SK-N-SH treated with all-trans-retinoic acid at 6 μM for 48 hours (cell line): ENCODE data around the gene ALPP.

Experiments used
- ATAC-seq: fragments of 200-7000 bp; cut with Tn5 transposase; 3 replicates; pipeline ENCODE4 v1.9.1; 2020; ENCODE audit warnings: mild to moderate bottlenecking, moderate library complexity
- ARNTL ChIP-seq: fragments of 450-650 bp; formaldehyde crosslinking; IDR thresholded peaks from 2 replicates; pipeline ENCODE4 v1.5.0; 2020; ENCODE audit warnings: low read depth, mild to moderate bottlenecking, moderate library complexity, borderline replicate concordance
- BACH2 ChIP-seq: fragments of 250-450 bp; sonication (Bioruptor Pico); IDR thresholded peaks from 2 replicates; pipeline ENCODE4 v1.9.0; 2021; ENCODE audit warnings: mild to moderate bottlenecking, borderline replicate concordance
- CSDC2 ChIP-seq: fragments of 250-450 bp; sonication (Bioruptor Pico); IDR thresholded peaks from 2 replicates; pipeline ENCODE4 v1.5.0; 2020; ENCODE audit warnings: mild to moderate bottlenecking, moderate library complexity
- ESRRG ChIP-seq: fragments of 250-450 bp; sonication (Bioruptor Pico); IDR thresholded peaks from 2 replicates; pipeline ENCODE4 v1.6.1; 2021; ENCODE audit warnings: mild to moderate bottlenecking
- GLIS3 ChIP-seq: fragments of 250-450 bp; sonication (Bioruptor Pico); IDR thresholded peaks from 2 replicates; pipeline ENCODE4 v1.5.0; 2020; ENCODE audit warnings: mild to moderate bottlenecking, moderate library complexity
- ISL1 ChIP-seq: fragments of 250-450 bp; sonication (Bioruptor Pico); IDR thresholded peaks from 2 replicates; pipeline ENCODE4 v2.1.2; 2022; ENCODE audit warnings: mild to moderate bottlenecking, moderate library complexity
- OSR1 ChIP-seq: fragments of 250-450 bp; sonication (Bioruptor Pico); IDR thresholded peaks from 2 replicates; pipeline ENCODE4 v1.8.0; 2022; ENCODE audit warnings: moderate library complexity, mild to moderate bottlenecking, inconsistent platforms
- PPARA ChIP-seq: fragments of 250-450 bp; sonication (Bioruptor Pico); IDR thresholded peaks from 2 replicates; pipeline ENCODE4 v1.5.0; 2020; ENCODE audit warnings: mild to moderate bottlenecking, borderline replicate concordance
- SNAI2 ChIP-seq: fragments of 250-450 bp; sonication (Bioruptor Pico); IDR thresholded peaks from 2 replicates; pipeline ENCODE4 v1.5.0; 2020; ENCODE audit warnings: mild to moderate bottlenecking, moderate library complexity
- TCF4 ChIP-seq: fragments of 250-450 bp; sonication (Bioruptor Pico); IDR thresholded peaks from 2 replicates; pipeline ENCODE4 v1.8.0; 2021; ENCODE audit warnings: mild to moderate bottlenecking, moderate library complexity, borderline replicate concordance
- TOX ChIP-seq: fragments of 250-450 bp; sonication (Bioruptor Pico); IDR thresholded peaks from 2 replicates; pipeline ENCODE4 v1.8.0; 2021; ENCODE audit warnings: mild to moderate bottlenecking, moderate library complexity, borderline replicate concordance
- ZC3H10 ChIP-seq: fragments of 250-450 bp; sonication (Bioruptor Pico); IDR thresholded peaks from 2 replicates; pipeline ENCODE4 v1.5.1; 2021; ENCODE audit warnings: mild to moderate bottlenecking, moderate library complexity
- ZFP3 ChIP-seq: fragments of 250-450 bp; sonication (Bioruptor Pico); IDR thresholded peaks from 2 replicates; pipeline ENCODE4 v1.5.0; 2020; ENCODE audit warnings: mild to moderate bottlenecking, moderate library complexity
- ZNF565 ChIP-seq: fragments of 450-650 bp; formaldehyde crosslinking; conservative IDR thresholded peaks from 2 replicates; pipeline ENCODE4 v1.5.0; 2020; ENCODE audit warnings: low read depth, mild to moderate bottlenecking, moderate library complexity
- ZNF70 ChIP-seq: fragments of 450-650 bp; formaldehyde crosslinking; IDR thresholded peaks from 2 replicates; pipeline ENCODE4 v1.5.0; 2020; ENCODE audit warnings: mild to moderate bottlenecking, moderate library complexity
- ZNF8 ChIP-seq: fragments of 450-650 bp; formaldehyde crosslinking; IDR thresholded peaks from 2 replicates; pipeline ENCODE4 v1.5.0; 2020; ENCODE audit warnings: mild to moderate bottlenecking, moderate library complexity
- TF ChIP-seq, protein P1 (sequence below): fragments of 250-450 bp; sonication (Bioruptor Pico); IDR thresholded peaks from 2 replicates; pipeline ENCODE4 v1.5.1; 2020; ENCODE audit warnings: low read depth, mild to moderate bottlenecking, moderate library complexity
- TF ChIP-seq, protein P2 (sequence below): fragments of 250-450 bp; sonication (Bioruptor Pico); IDR thresholded peaks from 2 replicates; pipeline ENCODE4 v1.5.1; 2021; ENCODE audit warnings: mild to moderate bottlenecking, moderate library complexity
- TF ChIP-seq, protein P3 (sequence below): fragments of 250-450 bp; sonication (Bioruptor Pico); IDR thresholded peaks from 2 replicates; pipeline ENCODE4 v1.8.0; 2021; ENCODE audit warnings: low read depth, mild to moderate bottlenecking, moderate library complexity, borderline replicate concordance
- TF ChIP-seq, protein P4 (sequence below): fragments of 250-450 bp; sonication (Bioruptor Pico); IDR thresholded peaks from 2 replicates; pipeline ENCODE4 v1.5.0; 2020; ENCODE audit warnings: mild to moderate bottlenecking, moderate library complexity

Gene ALPP

DNA sequence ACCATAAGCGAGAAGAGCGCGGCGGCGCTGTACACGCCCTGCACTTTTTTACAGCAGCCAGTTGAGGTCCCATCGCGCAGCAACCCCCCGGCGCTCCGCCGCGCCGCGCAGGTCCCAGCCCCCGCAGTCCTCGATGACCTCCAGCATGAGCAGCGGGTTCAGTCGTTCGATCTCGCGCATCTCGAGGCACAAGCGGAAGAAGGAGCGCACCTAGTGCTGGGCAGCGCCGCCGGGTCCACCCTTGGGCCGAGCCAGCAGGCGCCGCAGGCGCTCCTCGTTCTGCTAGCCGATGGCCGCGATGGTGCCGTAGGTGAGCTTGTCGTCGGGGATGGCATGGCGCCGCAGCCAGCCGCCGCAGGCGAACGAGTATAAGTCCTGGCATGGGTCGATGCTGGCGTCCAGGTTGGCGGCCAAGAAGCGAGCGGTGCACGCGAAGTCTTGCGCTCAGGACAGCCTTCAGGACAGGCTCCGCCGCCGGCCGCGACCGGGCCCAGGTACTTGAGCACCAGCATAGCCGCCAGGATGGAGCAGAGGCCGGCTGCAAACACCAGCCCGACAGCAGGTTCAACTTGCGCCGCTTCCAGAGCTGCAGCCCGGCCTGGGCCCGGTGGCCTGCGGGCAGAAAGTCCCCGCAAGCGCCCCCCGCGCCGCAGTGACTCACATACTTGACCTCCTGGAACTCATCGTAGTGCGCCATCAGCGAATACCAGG lies 8.3 kb downstream of the ALPP start (continued):
- no peak for TF ChIP-seq BACH2 (CRISPR knock-in tag)
- TF ChIP-seq SNAI2 (CRISPR knock-in tag) = no peak

DNA sequence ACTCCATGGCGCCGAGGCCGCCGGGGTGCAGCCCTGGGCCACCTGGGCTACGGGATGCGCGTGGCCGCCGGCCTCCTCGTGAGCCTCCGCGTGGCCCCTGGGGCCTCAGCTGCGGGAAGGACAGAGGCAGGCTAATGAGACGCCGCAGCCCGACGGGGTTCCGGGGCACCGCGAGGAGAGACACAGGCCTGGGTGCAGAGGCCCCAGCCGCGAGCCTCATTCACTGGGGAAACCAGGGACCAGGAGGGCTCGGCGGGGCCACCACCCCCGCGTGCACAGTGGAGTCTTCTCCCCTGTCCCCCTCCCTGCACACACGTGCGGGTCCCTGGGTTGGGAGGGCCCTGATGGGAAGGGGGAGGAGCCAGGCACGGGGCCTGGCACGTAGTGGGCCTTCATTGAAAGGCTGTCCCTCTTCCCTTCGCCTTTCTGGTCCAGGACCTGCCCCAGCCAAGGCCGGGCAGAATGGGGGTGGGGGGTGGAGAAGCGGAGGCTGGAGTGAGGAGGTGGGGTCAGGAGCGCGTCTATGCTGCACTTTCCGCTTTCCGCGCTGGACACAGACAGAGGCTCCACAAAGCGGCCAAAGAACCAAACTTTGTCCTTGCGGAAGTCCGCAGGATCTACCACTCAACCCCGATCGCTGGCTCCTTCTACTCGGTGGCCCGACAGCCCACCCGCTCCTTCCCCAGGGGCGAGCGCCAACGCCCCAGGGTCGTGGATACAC lies 9.1 kb downstream of the ALPP start:
- TF ChIP-seq ZC3H10 (CRISPR knock-in tag) = no peak
- no peak for TF ChIP-seq ZNF70 (CRISPR knock-in tag)
- no peak for TF ChIP-seq ARNTL (CRISPR knock-in tag)
- peak; percentile 18; the same call in 1 of the 3 replicates for ATAC-seq

DNA sequence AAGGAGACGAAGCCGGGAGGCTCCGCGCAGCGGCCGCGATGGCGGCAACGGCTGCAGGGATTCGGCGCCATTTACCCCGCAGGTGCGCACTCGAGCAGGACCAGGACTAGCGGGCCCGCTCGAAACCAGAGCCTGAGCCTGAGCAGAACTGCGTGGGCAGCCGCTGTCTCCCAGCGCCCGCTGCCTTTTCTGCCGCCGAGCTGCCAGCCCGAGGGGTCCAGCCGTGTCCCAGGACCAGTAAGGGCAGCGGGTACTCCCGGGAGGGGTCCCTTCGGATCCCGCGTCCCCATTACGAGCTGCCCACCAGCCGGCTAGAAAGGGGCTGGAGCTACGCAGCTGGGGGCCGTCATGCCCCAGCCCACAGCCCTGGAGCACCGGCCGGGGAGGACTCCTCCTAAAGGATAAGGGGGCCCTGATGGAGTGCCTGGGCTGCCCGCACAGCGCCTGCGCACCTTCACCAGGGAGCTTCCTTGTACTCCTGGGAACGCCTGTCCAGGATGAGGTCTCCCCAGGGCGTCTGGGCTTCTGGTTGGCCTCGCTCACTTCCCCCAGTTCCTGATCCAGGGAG lies 9.9 kb downstream of the ALPP start:
- ATAC-seq = no peak
- TF ChIP-seq, protein P1, sequence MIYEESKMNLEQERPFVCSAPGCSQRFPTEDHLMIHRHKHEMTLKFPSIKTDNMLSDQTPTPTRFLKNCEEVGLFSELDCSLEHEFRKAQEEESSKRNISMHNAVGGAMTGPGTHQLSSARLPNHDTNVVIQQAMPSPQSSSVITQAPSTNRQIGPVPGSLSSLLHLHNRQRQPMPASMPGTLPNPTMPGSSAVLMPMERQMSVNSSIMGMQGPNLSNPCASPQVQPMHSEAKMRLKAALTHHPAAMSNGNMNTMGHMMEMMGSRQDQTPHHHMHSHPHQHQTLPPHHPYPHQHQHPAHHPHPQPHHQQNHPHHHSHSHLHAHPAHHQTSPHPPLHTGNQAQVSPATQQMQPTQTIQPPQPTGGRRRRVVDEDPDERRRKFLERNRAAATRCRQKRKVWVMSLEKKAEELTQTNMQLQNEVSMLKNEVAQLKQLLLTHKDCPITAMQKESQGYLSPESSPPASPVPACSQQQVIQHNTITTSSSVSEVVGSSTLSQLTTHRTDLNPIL (CRISPR knock-in tag) = no peak
- no peak for TF ChIP-seq ISL1

DNA sequence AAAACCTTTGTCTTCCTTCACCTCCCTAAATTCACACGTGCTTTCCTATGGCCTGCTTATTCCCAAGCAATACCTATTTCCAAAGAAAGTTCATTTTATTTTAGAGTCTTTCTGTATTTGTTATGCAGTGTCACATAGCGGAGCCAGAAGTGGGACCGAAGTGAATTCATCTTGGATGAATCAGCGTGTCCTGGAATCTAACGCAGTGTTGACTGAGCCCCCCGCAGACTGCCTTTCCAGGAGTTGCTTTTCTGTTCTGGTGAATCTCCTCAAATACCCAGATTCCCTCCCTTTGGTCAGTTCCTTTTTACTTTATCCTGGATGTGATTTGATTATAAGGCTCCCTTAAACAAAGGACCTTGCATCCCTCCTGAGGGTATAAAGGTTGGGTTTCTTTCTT lies 10.8 kb downstream of the ALPP start:
- no peak; the same call in 2 of the 3 replicates for ATAC-seq
- TF ChIP-seq ESRRG (CRISPR knock-in tag) (no peak), CSDC2 (CRISPR knock-in tag) (no peak), ZC3H10 (CRISPR knock-in tag) (no peak), ISL1 (no peak), SNAI2 (CRISPR knock-in tag) (no peak), ZNF565 (CRISPR knock-in tag) (no peak), ZNF70 (CRISPR knock-in tag) (no peak), BACH2 (CRISPR knock-in tag) (no peak), OSR1 (no peak), TOX (CRISPR knock-in tag) (no peak), TCF4 (CRISPR knock-in tag) (no peak), GLIS3 (CRISPR knock-in tag) (no peak)
- TF ChIP-seq, protein P2, sequence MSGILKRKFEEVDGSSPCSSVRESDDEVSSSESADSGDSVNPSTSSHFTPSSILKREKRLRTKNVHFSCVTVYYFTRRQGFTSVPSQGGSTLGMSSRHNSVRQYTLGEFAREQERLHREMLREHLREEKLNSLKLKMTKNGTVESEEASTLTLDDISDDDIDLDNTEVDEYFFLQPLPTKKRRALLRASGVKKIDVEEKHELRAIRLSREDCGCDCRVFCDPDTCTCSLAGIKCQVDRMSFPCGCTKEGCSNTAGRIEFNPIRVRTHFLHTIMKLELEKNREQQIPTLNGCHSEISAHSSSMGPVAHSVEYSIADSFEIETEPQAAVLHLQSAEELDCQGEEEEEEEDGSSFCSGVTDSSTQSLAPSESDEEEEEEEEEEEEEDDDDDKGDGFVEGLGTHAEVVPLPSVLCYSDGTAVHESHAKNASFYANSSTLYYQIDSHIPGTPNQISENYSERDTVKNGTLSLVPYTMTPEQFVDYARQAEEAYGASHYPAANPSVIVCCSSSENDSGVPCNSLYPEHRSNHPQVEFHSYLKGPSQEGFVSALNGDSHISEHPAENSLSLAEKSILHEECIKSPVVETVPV = no peak
- TF ChIP-seq, protein P3, sequence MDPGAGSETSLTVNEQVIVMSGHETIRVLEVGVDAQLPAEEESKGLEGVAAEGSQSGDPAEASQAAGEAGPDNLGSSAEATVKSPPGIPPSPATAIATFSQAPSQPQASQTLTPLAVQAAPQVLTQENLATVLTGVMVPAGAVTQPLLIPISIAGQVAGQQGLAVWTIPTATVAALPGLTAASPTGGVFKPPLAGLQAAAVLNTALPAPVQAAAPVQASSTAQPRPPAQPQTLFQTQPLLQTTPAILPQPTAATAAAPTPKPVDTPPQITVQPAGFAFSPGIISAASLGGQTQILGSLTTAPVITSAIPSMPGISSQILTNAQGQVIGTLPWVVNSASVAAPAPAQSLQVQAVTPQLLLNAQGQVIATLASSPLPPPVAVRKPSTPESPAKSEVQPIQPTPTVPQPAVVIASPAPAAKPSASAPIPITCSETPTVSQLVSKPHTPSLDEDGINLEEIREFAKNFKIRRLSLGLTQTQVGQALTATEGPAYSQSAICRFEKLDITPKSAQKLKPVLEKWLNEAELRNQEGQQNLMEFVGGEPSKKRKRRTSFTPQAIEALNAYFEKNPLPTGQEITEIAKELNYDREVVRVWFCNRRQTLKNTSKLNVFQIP (CRISPR knock-in tag) = no peak

DNA sequence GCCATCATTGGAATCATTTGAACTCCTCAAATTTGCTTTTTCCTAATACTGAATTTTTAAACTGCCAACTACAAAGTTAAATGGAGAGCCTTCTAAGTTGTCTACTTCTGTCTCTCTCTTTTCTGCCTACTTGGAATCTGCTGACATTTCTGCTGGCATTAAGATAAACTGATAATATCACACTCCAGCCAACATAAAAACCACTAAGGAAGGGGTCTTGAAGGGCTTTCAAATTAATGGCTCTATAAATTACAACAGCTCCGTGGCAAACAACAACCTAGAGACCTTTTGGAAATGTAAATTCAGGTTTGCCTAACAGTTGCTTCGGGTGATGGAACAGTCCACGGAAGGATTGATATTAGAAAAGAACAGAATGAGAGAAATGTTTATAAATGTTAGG lies 12.1 kb downstream of the ALPP start:
- ATAC-seq = no peak
- TF ChIP-seq GLIS3 (CRISPR knock-in tag) (no peak), ZNF70 (CRISPR knock-in tag) (no peak), ARNTL (CRISPR knock-in tag) (no peak), TCF4 (CRISPR knock-in tag) (no peak), BACH2 (CRISPR knock-in tag) (no peak), ZC3H10 (CRISPR knock-in tag) (no peak), ESRRG (CRISPR knock-in tag) (no peak), TOX (CRISPR knock-in tag) (no peak), ZNF8 (no peak), ISL1 (no peak), CSDC2 (CRISPR knock-in tag) (no peak), SNAI2 (CRISPR knock-in tag) (no peak), ZNF565 (CRISPR knock-in tag) (no peak), PPARA (no peak), ZFP3 (no peak)
- TF ChIP-seq, protein P1 (CRISPR knock-in tag) = no peak
- TF ChIP-seq, protein P4, sequence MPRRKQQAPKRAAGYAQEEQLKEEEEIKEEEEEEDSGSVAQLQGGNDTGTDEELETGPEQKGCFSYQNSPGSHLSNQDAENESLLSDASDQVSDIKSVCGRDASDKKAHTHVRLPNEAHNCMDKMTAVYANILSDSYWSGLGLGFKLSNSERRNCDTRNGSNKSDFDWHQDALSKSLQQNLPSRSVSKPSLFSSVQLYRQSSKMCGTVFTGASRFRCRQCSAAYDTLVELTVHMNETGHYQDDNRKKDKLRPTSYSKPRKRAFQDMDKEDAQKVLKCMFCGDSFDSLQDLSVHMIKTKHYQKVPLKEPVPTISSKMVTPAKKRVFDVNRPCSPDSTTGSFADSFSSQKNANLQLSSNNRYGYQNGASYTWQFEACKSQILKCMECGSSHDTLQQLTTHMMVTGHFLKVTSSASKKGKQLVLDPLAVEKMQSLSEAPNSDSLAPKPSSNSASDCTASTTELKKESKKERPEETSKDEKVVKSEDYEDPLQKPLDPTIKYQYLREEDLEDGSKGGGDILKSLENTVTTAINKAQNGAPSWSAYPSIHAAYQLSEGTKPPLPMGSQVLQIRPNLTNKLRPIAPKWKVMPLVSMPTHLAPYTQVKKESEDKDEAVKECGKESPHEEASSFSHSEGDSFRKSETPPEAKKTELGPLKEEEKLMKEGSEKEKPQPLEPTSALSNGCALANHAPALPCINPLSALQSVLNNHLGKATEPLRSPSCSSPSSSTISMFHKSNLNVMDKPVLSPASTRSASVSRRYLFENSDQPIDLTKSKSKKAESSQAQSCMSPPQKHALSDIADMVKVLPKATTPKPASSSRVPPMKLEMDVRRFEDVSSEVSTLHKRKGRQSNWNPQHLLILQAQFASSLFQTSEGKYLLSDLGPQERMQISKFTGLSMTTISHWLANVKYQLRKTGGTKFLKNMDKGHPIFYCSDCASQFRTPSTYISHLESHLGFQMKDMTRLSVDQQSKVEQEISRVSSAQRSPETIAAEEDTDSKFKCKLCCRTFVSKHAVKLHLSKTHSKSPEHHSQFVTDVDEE (CRISPR knock-in tag) = no peak
- TF ChIP-seq, protein P3 (CRISPR knock-in tag) = no peak
